ENCODE data around the gene CD74.
"Not testable (repeated sequence)": the region's sequence is repeated elsewhere in the genome, so short reads cannot be mapped to it uniquely, and the experiment has no call there.

CD74 gene
- total RNA-seq = 589 to 3,462 (median 2,306) reads per million in 18 experiments

GRCh38 chr5:150412319-150413175 is at the start of gene CD74:
Gene CD74 (minus strand): TSS chr5:150412910. CDS start chr5:150412749, 161 bp downstream.
- DNase-seq = peak; percentile 96 to 97

- no peak for DNase-seq
These were observed 48.5 kb upstream of the CD74 start for GRCh38 chr5:150461231-150461630.

GRCh38 chr5:150460781-150461180 is 48.1 kb upstream of the CD74 start:
- no peak for DNase-seq

GRCh38 chr5:150458802-150459557 is 46.3 kb upstream of the CD74 start:
- peak; percentile 61 to 65 for DNase-seq

GRCh38 chr5:150457562-150458240 is 45.0 kb upstream of the CD74 start:
- no peak for DNase-seq

- no peak for DNase-seq
These were observed 44.4 kb upstream of the CD74 start for GRCh38 chr5:150457121-150457520.

GRCh38 chr5:150454492-150455229 is 42.0 kb upstream of the CD74 start:
- no peak for DNase-seq

GRCh38 chr5:150454027-150454426 is 41.3 kb upstream of the CD74 start:
- DNase-seq = not testable (repeated sequence)

GRCh38 chr5:150452914-150453313 is 40.2 kb upstream of the CD74 start:
- no peak for DNase-seq

GRCh38 chr5:150451594-150451993 is 38.9 kb upstream of the CD74 start:
- DNase-seq = no peak

- DNase-seq = peak; percentile 94 to 95
These were observed 37.0 kb upstream of the CD74 start, which contains the start of gene RPS14 for GRCh38 chr5:150449517-150450339. Gene RPS14 (minus strand): TSS chr5:150449739. CDS start chr5:150447733, 2,006 bp downstream.

- DNase-seq = peak in 1 of 2 donors; percentile 51
These were observed 36.3 kb upstream of the CD74 start for GRCh38 chr5:150448952-150449516.

- DNase-seq = no peak
These were observed 35.6 kb upstream of the CD74 start for GRCh38 chr5:150448334-150448733.

- no peak for DNase-seq
These were observed 34.5 kb upstream of the CD74 start for GRCh38 chr5:150447188-150447587.

GRCh38 chr5:150446583-150446982 is 33.9 kb upstream of the CD74 start:
- DNase-seq = no peak

- DNase-seq = no peak
These were observed 33.4 kb upstream of the CD74 start for GRCh38 chr5:150446088-150446487.

- no peak for DNase-seq
These were observed 32.1 kb upstream of the CD74 start for GRCh38 chr5:150444770-150445169.

- DNase-seq = no peak
These were observed 30.7 kb upstream of the CD74 start for GRCh38 chr5:150443242-150444075.

- no peak for DNase-seq
These were observed 30.0 kb upstream of the CD74 start for GRCh38 chr5:150442699-150443080.
